Neural progenitor cell (in vitro differentiated cells): Measurements from ENCODE around the gene WFDC11. TPM values are rescaled to one million over a fixed set of nuclear protein-coding genes. Genes with fewer than 3 reads are reported as not detected.

ENCODE experiments used
- DNase-seq: peaks from one replicate; pipeline ENCODE4 v3.0.0-alpha.2; 2016; ENCODE audit warnings: low spot score
- H2AFZ ChIP-seq: fragments of 200-600 bp; sonication (generic); replicated peaks from 2 replicates; pipeline ENCODE4 v1.6.1; 2016; ENCODE audit warnings: antibody characterized with exemption
- H3F3A ChIP-seq: fragments of 200-600 bp; sonication (generic); 2 replicates; pipeline ENCODE4 v1.6.1; 2016; ENCODE audit warnings: antibody characterized with exemption, low read depth
- H3K27ac ChIP-seq: fragments of 200-600 bp; sonication (generic); 2 replicates; pipeline ENCODE4 v1.5.1; 2016; ENCODE audit warnings: mild to moderate bottlenecking
- H3K27me3 ChIP-seq: fragments of 200-600 bp; sonication (generic); 2 replicates; pipeline ENCODE4 v1.6.1; 2016; ENCODE audit warnings: mild to moderate bottlenecking, moderate library complexity
- H3K36me3 ChIP-seq: fragments of 200-600 bp; sonication (generic); 2 replicates; pipeline ENCODE4 v1.5.1; 2016
- H3K4me1 ChIP-seq: fragments of 200-600 bp; sonication (generic); 2 replicates; pipeline ENCODE4 v1.6.1; 2016; ENCODE audit warnings: mixed run types
- H3K4me2 ChIP-seq: fragments of 200-600 bp; sonication (generic); 2 replicates; pipeline ENCODE4 v1.6.1; 2016
- H3K4me3 ChIP-seq: fragments of 200-600 bp; sonication (generic); 2 replicates; pipeline ENCODE4 v1.5.1; 2016
- H3K79me2 ChIP-seq: fragments of 200-600 bp; sonication (generic); 2 replicates; pipeline ENCODE4 v1.6.1; 2016; ENCODE audit warnings: low read depth
- H3K9ac ChIP-seq: fragments of 200-600 bp; sonication (generic); 2 replicates; pipeline ENCODE4 v1.6.1; 2016
- H3K9me3 ChIP-seq: fragments of 200-600 bp; sonication (generic); 2 replicates; pipeline ENCODE4 v1.5.1; 2016; ENCODE audit warnings: low read depth
- H4K20me1 ChIP-seq: fragments of 200-600 bp; sonication (generic); 2 replicates; pipeline ENCODE4 v1.6.1; 2016; ENCODE audit warnings: low read depth
- H3K27ac Mint-ChIP-seq: 3 replicates; pipeline ENCODE4 v1.8.0; 2021; ENCODE audit warnings: mixed read lengths
- H3K27me3 Mint-ChIP-seq: 2 replicates; pipeline ENCODE4 v1.8.0; 2022; ENCODE audit warnings: low read depth, mild to moderate bottlenecking, inconsistent platforms, moderate library complexity, mixed read lengths; ENCODE audit not compliant: insufficient read depth
- H3K36me3 Mint-ChIP-seq: 3 replicates; pipeline ENCODE4 v1.8.0; 2021; ENCODE audit warnings: mixed read lengths
- H3K4me1 Mint-ChIP-seq: 3 replicates; pipeline ENCODE4 v1.8.0; 2021; ENCODE audit warnings: mixed read lengths
- H3K4me3 Mint-ChIP-seq: 3 replicates; pipeline ENCODE4 v1.8.0; 2021; ENCODE audit warnings: mild to moderate bottlenecking, moderate library complexity, mixed read lengths
- H3K9me3 Mint-ChIP-seq: 3 replicates; pipeline ENCODE4 v1.8.0; 2020; ENCODE audit warnings: mixed read lengths
- CTCF ChIP-seq: fragments of 200-600 bp; sonication (generic); IDR thresholded peaks from 2 replicates; pipeline ENCODE4 v1.5.1; 2017; ENCODE audit warnings: antibody characterized with exemption, mild to moderate bottlenecking
- EZH2 ChIP-seq: fragments of 200-600 bp; sonication (generic); IDR thresholded peaks from 2 replicates; pipeline ENCODE4 v1.6.1; 2017; ENCODE audit warnings: antibody characterized with exemption, mild to moderate bottlenecking, moderate library complexity
- EZH2phosphoT487 ChIP-seq: fragments of 200-600 bp; sonication (generic); IDR thresholded peaks from 2 replicates; pipeline ENCODE4 v1.6.1; 2017; ENCODE audit warnings: antibody characterized with exemption
- total RNA-seq: library from RNA; depleted of rRNA; stranded (reverse); fragments of >200 nt; gene quantifications from 2 replicates; pipeline ENCODE4 v1.2.3, GENCODE V29; 2015; ENCODE audit warnings: low replicate concordance

The WFDC11 gene
- total RNA-seq, 1 donor from 2014 or later: not detected

- TF ChIP-seq EZH2phosphoT487: no peak
- no peak for TF ChIP-seq EZH2
- no peak for TF ChIP-seq CTCF
- peaks cover 2% of the 10 kb centered on the region for H3K9me3 Mint-ChIP-seq
- no peaks in the 10 kb centered on the region for H3K4me1 Mint-ChIP-seq
- no peaks in the 10 kb centered on the region for H3K36me3 ChIP-seq
- H3K36me3 Mint-ChIP-seq: no peaks in the 10 kb centered on the region
- H3K4me2 ChIP-seq: no peak overlapping the region
- H3K27ac Mint-ChIP-seq: no peak overlapping the region
- H3F3A ChIP-seq: no peaks in the 10 kb centered on the region
- no peaks in the 10 kb centered on the region for H3K79me2 ChIP-seq
- no peaks in the 10 kb centered on the region for H3K27me3 ChIP-seq
- no peak overlapping the region for H3K4me3 Mint-ChIP-seq
- H2AFZ ChIP-seq: no peak overlapping the region
- H3K9me3 ChIP-seq: no peaks in the 10 kb centered on the region
- no peak overlapping the region for H3K4me3 ChIP-seq
- no peaks in the 10 kb centered on the region for H3K4me1 ChIP-seq
- DNase-seq: no peak
- peaks cover 3% of the 10 kb centered on the region for H3K27me3 Mint-ChIP-seq
- no peak overlapping the region for H3K27ac ChIP-seq
- H3K9ac ChIP-seq: no peak overlapping the region
- H4K20me1 ChIP-seq: no peaks in the 10 kb centered on the region
These were observed 30.4 kb downstream of the WFDC11 start for GRCh38 chr20:45639687-45640086.

- no peaks in the 10 kb centered on the region for H3K36me3 ChIP-seq
- Mint-ChIP-seq H3K36me3 (no peaks in the 10 kb centered on the region), H3K27me3 (peaks cover 3% of the 10 kb centered on the region), H3K9me3 (no peaks in the 10 kb centered on the region), H3K27ac (no peak overlapping the region), H3K4me1 (no peaks in the 10 kb centered on the region), H3K4me3 (no peak overlapping the region)
- no peak overlapping the region for H3K4me3 ChIP-seq
- no peak overlapping the region for H2AFZ ChIP-seq
- H3K9me3 ChIP-seq: no peaks in the 10 kb centered on the region
- no peaks in the 10 kb centered on the region for H3K4me1 ChIP-seq
- H3K27me3 ChIP-seq: no peaks in the 10 kb centered on the region
- H4K20me1 ChIP-seq: no peaks in the 10 kb centered on the region
- no peak for DNase-seq
- H3K9ac ChIP-seq: no peak overlapping the region
- H3F3A ChIP-seq: no peaks in the 10 kb centered on the region
- H3K4me2 ChIP-seq: no peak overlapping the region
- no peak overlapping the region for H3K27ac ChIP-seq
- TF ChIP-seq EZH2phosphoT487 (no peak), EZH2 (no peak), CTCF (no peak)
- no peaks in the 10 kb centered on the region for H3K79me2 ChIP-seq
These were observed 33.5 kb downstream of the WFDC11 start for GRCh38 chr20:45636513-45636912.

- no peaks in the 10 kb centered on the region for H3K36me3 ChIP-seq
- H3F3A ChIP-seq: no peaks in the 10 kb centered on the region
- no peaks in the 10 kb centered on the region for H3K36me3 Mint-ChIP-seq
- H4K20me1 ChIP-seq: no peaks in the 10 kb centered on the region
- H3K9me3 ChIP-seq: no peaks in the 10 kb centered on the region
- peaks cover 3% of the 10 kb centered on the region for H3K27me3 Mint-ChIP-seq
- no peak within 1 kb of the TSS for H3K27ac Mint-ChIP-seq
- no peaks in the 10 kb centered on the region for H3K4me1 ChIP-seq
- H3K79me2 ChIP-seq: no peaks in the 10 kb centered on the region
- no peak within 1 kb of the TSS for H3K4me3 ChIP-seq
- H3K27me3 ChIP-seq: no peaks in the 10 kb centered on the region
- no peaks in the 10 kb centered on the region for H3K4me1 Mint-ChIP-seq
- H3K4me2 ChIP-seq: no peak within 1 kb of the TSS
- H3K9me3 Mint-ChIP-seq: no peaks in the 10 kb centered on the region
- no peak within 1 kb of the TSS for H3K4me3 Mint-ChIP-seq
- no peak for TF ChIP-seq CTCF
- TF ChIP-seq EZH2phosphoT487: no peak
- no peak within 1 kb of the TSS for H3K9ac ChIP-seq
- H2AFZ ChIP-seq: no peak within 1 kb of the TSS
- DNase-seq: no peak
- no peak within 1 kb of the TSS for H3K27ac ChIP-seq
These were observed 38.9 kb downstream of the WFDC11 start, which contains the start of gene WFDC9 for GRCh38 chr20:45631184-45631583. TSS of gene WFDC9 (minus strand) at chr20:45631284. CDS start at chr20:45610181, 21,103 bp downstream.
